HL-60/S4 treated with retinoic acid at 250 ng/mL for 4 days and 3 days (cell line): ENCODE data around the gene PREX1.
"Not testable (repeated sequence)": the region's sequence is repeated elsewhere in the genome, so short reads cannot be mapped to it uniquely, and the experiment has no call there.

ENCODE experiments used
- in situ Hi-C: fragments of 300-500 bp; cut with MboI; formaldehyde crosslinking; loops from 2 replicates; pipeline ENCODE4 v1.7.0; 2022; ENCODE audit warnings: low sequenced_read_pairs

PREX1 gene

DNA sequence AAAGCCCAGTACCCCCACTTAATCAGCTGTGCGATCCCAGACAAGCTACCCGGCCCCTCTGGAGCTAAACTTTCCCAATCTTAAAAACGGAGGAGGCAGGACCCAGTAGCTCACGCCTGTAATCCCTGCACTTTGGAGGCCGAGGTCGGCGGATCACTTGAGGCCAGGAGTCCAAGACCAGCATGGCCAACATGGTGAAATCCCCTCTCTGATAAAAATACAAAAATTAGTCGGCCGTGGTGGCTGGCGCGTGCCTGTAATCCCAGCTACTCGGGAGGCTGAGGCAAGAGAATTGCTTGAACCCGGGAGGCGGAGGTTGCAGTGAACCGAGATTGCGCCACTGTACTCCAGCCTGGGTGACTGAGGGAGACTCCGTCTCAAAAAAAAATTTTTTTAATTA is 1.3 kb downstream of the PREX1 start:
- in situ Hi-C loops = not testable (repeated sequence)

DNA sequence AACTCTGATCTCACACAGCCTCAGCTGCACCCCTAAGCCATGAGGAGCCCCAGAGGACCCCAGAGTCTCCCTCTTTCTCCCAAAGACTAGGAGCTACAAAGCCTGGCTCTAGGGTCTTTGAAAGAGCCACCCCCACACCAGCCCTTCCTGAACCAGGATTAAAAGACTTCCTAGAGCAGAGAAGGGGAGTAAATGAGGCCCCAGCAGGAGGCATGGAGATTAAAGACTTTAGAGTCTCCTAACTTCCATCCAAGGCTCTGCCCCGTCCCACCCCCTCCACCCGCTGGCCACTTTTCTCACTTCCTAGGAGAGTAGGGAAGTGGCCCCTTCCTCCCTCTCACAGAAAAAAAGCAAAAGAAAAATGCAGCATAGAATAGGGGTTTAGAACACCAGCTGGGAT is 1.7 kb downstream of the PREX1 start:
- in situ Hi-C loops = no loop called here

GRCh38 chr20:48825566-48825920 is 2.3 kb downstream of the PREX1 start:
- in situ Hi-C loops = no loop called here

- in situ Hi-C loops = no loop called here
Measured at GRCh38 chr20:48824830-48825565, 2.8 kb downstream of the PREX1 start.

DNA sequence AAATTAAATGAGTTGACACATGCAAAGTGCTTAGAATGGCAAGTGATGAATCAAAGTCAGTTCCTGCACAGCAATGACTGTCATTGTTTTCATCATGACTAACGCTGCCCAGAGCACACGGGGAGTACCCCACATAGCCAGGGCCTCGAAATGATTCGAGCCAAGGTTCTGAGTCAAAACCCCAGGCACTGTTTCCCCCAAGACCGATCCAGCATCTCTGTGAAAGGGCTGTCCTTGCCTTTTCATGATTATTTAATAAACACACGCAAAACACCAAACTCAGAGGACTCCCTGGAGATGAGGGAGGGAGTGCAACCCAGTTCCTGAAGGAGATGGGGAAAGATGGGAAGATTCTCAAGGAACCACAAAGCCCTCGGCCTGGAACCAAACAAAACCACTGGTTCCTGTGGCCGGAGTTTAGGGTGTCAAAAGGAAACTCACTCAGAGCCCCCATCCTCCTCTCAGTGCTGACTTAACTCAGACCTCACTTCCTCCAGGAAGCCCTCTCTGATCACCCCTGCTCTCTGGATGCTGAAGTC is 3.8 kb downstream of the PREX1 start:
- in situ Hi-C loops = no loop called here

GRCh38 chr20:48823476-48823875 is 4.3 kb downstream of the PREX1 start:
- in situ Hi-C loops = no loop called here

DNA sequence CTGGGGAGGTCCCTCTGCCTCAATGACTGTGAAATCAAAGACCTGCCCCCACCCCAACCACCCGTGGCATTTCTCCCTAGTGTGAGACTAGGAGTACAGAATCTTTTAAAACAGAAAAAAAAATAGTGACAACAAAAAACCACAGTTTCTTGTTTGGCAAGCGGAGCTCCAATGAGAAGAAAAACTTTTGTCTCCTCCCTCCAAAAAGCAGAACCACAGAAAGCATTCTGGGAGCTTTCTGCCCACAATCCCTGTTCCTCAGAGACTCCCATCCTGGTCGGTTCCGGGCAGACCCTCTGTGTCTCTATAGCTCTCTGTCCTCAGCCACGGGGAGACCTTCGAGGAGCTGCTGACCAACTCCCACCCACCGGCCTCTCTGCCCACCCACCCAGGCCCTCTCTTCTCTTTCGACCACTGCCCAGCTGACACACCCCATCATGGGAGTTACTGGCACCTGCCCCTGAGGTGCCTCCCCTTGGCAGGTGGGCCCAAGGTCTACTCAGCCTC is 4.9 kb downstream of the PREX1 start:
- in situ Hi-C loops = no loop called here

GRCh38 chr20:48822178-48822577 is 5.6 kb downstream of the PREX1 start:
- in situ Hi-C loops = no loop called here

- in situ Hi-C loops = no loop called here
Measured at GRCh38 chr20:48821261-48821920, 6.4 kb downstream of the PREX1 start.

DNA sequence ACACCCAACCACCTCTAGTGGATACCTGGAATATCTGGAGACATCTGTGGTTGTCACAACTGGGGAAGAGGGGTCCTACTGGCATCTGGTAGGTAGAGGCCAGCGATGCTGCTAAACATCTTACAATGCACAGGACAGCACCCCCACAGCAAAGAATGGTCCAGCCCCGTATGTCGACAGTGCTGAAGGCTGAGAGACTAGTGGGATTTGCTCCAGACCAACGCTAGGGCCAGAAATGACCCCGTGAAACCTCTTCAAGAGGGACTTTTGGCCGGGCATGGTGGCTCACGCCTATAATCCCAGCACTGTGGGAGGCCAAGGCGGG is 7.2 kb downstream of the PREX1 start:
- in situ Hi-C loops = no loop called here

DNA sequence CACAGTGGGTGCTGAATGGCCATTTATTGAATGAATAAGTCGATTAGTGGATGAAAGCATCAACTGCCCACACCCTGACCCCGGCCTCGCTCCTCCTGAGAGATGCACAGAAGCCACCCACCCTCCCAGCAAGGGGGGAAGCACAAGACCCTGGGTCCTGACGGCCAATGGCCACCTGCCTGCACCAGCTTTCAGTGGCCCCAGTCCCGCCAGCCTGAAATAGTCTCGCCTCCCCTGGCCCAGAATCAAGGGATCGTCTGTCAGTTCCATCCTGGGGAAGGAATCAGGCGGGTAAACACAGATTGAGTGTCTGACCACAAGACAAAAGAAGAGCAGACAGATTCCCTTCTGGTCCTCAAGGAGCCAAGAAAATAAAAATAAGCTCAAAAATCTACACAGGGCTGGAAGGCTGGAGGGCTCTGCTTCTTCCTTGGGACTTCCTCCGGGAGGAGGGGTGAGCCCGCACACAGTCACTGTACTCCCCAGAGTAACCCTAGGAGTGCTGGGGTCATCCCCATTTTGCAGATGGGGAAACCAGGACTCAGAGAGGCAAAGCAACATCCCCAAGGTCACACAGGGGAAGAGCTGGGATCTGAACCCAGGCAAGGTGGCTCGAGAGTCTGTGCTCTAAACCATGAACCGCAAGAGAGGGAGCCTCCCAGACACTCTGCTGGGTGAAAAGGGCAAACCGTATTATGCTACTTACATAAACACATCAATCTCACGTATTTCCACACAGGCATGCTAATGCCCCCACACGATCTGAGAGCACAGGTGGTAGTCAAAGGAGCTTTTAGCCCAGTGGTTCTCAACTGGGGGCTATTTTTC is 7.8 kb downstream of the PREX1 start:
- in situ Hi-C loops = no loop called here

GRCh38 chr20:48819089-48819488 is 8.7 kb downstream of the PREX1 start:
- in situ Hi-C loops = no loop called here

DNA sequence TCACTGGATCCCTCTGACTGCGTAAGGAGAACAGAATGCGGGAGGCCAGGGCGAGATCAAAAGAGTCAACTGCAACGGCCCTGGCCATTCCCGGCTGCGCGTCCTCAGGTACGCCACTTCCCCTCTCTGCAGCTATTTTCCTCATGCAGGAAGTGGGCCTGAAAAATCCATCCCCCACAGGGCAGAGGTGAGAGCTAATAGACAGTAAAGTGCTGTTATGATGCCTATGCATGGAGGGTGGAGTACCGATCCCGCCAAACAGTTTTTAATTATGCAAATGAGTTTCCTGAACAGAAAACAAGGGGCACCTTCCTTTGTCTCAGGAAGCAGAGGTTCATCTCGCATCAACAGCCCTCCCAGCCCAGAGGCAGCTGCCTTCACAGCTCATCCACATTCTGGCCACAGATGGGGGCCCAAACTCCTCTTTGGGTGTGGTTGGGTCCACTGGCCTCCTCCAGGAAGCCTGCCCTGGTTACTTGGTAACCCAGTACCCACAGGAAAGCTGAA is 9.3 kb downstream of the PREX1 start:
- in situ Hi-C loops = no loop called here

DNA sequence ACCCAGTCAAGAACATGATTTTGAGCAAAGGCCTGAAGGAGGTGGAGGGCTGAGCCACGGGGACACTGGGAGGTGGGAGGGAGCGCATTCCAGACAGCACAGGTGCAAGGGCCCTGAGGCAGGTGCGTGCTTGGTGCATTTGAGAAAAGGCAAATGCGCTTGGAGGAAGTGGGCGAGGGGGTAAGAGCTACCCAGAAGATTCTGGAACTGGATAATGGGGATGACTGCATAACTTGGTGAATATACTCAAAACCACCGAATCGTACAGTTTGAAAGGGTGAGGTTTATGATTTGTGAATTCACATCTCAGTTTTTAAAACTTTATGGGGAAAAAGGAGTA is 9.8 kb downstream of the PREX1 start:
- in situ Hi-C loops = no loop called here

DNA sequence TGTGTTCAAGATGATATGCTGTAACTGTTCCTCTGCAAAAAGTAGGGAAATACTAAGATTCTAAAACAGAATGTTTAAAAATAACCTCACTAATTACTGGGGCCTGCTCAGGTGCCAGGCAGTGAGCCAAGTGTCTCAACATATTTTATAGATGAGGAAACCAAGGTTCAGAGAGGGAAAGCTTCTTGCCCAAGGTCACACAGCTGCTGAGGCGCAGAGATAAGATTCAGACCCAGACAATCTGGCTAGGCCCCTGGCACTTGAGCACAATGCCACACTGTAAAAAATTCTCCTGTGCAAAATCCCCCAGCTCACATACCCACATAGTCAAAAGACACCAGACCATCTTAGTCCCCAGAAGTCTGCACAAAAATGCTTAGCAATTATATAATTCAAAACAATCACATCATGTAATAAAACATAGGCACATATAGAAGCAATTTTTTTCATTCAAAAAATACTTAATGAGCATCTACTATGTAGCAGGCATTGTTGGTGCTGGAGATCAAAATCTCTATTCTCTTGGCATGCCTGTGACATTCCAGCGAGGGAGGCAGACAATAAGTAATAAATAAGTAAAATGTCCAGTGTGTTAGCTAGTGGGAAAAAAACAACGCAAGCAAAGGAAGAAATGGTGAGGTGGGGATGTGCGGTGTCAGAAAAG is 10.3 kb downstream of the PREX1 start:
- in situ Hi-C loops = no loop called here

DNA sequence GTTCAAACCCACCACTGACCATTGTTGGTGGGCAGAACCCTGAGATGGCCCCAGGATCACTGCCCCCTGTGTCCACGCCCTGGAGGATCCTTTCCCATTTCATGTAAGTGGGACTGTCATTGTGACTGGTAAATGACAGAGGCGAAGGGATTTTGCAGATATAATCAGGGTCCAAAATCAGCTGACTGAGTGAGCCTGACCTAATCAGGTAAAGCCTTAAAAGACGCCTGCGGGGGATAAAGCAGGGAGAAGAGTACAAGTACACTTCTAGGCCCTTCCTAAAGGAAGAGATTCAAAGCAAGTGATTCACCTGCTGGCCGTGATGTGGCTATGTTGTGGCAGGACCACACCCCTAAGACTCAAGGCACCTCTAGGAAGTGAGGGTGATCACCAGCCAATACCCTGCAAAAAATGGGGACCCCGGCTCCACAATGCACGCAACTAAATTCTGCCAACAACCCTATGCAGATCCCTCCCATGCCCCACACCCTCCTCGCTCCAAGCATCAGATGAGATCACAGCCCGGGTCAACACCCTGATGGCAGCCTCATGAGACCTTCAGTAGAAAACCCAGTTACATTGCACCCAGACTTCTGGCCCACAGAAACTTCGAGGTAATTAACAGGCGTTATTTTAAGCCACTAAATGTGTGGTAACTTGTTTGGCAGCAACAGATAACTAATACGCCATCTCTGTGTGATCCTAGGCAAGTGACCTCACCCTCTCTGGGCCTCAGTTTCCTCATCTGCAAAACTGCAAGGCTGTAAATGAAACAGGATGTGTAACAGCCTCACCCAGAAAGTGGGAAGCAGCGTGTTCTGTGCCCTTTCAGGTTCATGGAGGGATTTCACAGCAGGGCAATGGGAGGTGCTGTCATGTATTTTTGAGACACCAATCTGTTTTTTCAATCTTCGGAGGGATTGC is 11.3 kb downstream of the PREX1 start:
- in situ Hi-C loops = no loop called here

- in situ Hi-C loops = no loop called here
Measured at GRCh38 chr20:48815537-48815936, 12.3 kb downstream of the PREX1 start.

- in situ Hi-C loops = no loop called here
Measured at GRCh38 chr20:48814633-48815032, 13.2 kb downstream of the PREX1 start.

DNA sequence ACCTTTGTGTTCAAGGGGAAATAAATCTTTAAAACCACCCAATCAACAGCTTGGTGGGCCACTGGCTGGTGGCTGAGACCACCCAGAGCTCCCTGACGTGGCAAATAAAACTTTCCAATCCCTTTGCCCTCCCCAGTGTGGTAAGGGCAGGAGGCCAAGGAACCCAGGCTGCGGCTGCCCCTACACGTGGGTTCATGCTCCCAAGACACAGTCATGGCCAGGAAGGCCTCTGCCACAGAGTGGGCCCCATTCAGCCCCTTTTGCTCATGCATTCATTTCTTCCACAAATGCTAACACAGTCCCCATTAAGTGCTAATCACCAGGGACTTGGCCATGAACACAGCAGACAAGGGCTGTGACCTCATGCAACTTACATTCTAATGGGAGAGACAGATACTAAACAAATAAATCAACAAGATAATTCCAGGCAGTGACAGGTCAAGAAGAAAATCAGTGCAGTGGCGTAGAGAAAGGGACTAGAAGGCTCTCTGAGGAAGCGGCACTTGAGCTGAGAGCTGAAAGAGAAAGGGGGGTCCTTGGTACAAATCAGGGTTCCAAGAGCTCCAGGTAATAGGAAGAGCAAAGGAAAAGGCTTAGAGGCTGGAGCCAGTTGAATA is 13.8 kb downstream of the PREX1 start:
- in situ Hi-C loops = no loop called here

GRCh38 chr20:48813446-48813747 is 14.4 kb downstream of the PREX1 start:
- in situ Hi-C loops = no loop called here
